HEK293T (cell line): ENCODE measurements around the gene MBOAT2.

Experiments
- BHLHE40 ChIP-seq: fragments of 450-650 bp; IDR thresholded peaks from 2 replicates; pipeline ENCODE4 v1.6.1; 2016; ENCODE audit warnings: mild to moderate bottlenecking, moderate library complexity, borderline replicate concordance
- ELF4 ChIP-seq: fragments of 450-650 bp; IDR thresholded peaks from 2 replicates; pipeline ENCODE4 v1.6.1; 2017; ENCODE audit warnings: antibody characterized with exemption
- NFRKB ChIP-seq: fragments of 450-650 bp; IDR thresholded peaks from 2 replicates; pipeline ENCODE4 v1.6.1; 2016; ENCODE audit warnings: mild to moderate bottlenecking, moderate library complexity

DNA sequence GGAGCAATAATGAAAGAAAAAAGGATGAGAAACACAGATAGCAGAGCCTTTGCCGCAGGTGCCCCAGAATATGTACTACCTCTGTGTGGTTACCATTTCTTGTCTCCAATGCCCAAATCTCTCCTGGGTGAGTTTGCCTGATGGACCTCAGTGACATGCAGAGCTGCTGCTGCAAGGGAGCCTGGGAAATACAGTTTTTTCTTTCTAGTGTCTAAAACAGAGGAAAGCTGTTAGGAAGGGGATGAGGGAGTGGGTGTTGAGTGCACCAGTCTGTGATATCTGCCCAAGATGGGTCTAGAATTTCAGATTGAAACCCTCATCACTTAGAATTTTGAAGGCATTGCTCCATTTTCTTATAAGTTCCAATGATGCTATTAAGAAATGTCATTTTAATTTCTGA is 9.9 kb upstream of the MBOAT2 start:
- no peak for TF ChIP-seq ELF4
- no peak for TF ChIP-seq BHLHE40
- no peak for TF ChIP-seq NFRKB
